ENCODE measurements around the gene CEP89.

CEP89 gene

GRCh38 chr19:32863841-32864240, 107.9 kb downstream of the CEP89 start:
- Histone ChIP-seq H3K27me3 (ENCODE audit: control insufficient read depth, low read length) (no peaks in the 10 kb centered on the region), H3K79me2 (ENCODE audit: control insufficient read depth, low read length) (no peaks in the 10 kb centered on the region), H3K4me2 (ENCODE audit: low read length) (no peak overlapping the region), H3K27ac (ENCODE audit: low read depth, low read length) (no peak overlapping the region), H3K4me1 (ENCODE audit: control insufficient read depth, low read length) (no peaks in the 10 kb centered on the region), H3K36me3 (ENCODE audit: control insufficient read depth, low read length) (no peaks in the 10 kb centered on the region), H3K9me2 (replicated peaks; ENCODE audit: control insufficient read depth, low read length) (no peaks in the 10 kb centered on the region), H4K20me1 (ENCODE audit: control insufficient read depth, insufficient read depth, low read depth, low read length) (no peaks in the 10 kb centered on the region), H3K4me3 (ENCODE audit: low read length) (no peak overlapping the region), H3F3A (ENCODE audit: control insufficient read depth, insufficient read depth) (no peaks in the 10 kb centered on the region), H3K9me3 (ENCODE audit: control insufficient read depth, insufficient read depth, low read length) (no peaks in the 10 kb centered on the region)
- TF ChIP-seq CTCF (IDR thresholded peaks at IDR 0.05; ENCODE audit: low read depth, low read length, poor library complexity, severe bottlenecking) (no peak), EZH2phosphoT487 (IDR thresholded peaks at IDR 0.05; ENCODE audit: borderline replicate concordance, low read length) (no peak)

- Histone ChIP-seq H3K9me2 (replicated peaks; ENCODE audit: control insufficient read depth, low read length) (no peaks in the 10 kb centered on the region), H4K20me1 (ENCODE audit: control insufficient read depth, insufficient read depth, low read depth, low read length) (no peaks in the 10 kb centered on the region), H3K4me3 (ENCODE audit: low read length) (no peak overlapping the region), H3K4me1 (ENCODE audit: control insufficient read depth, low read length) (no peaks in the 10 kb centered on the region), H3K27ac (ENCODE audit: low read depth, low read length) (no peak overlapping the region), H3F3A (ENCODE audit: control insufficient read depth, insufficient read depth) (no peaks in the 10 kb centered on the region), H3K4me2 (ENCODE audit: low read length) (no peak overlapping the region), H3K36me3 (ENCODE audit: control insufficient read depth, low read length) (no peaks in the 10 kb centered on the region), H3K9me3 (ENCODE audit: control insufficient read depth, insufficient read depth, low read length) (no peaks in the 10 kb centered on the region), H3K79me2 (ENCODE audit: control insufficient read depth, low read length) (no peaks in the 10 kb centered on the region), H3K27me3 (ENCODE audit: control insufficient read depth, low read length) (no peaks in the 10 kb centered on the region)
- TF ChIP-seq CTCF (IDR thresholded peaks at IDR 0.05; ENCODE audit: low read depth, low read length, poor library complexity, severe bottlenecking) = no peak
- TF ChIP-seq EZH2phosphoT487 (IDR thresholded peaks at IDR 0.05; ENCODE audit: borderline replicate concordance, low read length) = no peak
These were observed 108.5 kb downstream of the CEP89 start for GRCh38 chr19:32863301-32863700.

GRCh38 chr19:32862741-32863140, 109.0 kb downstream of the CEP89 start:
- Histone ChIP-seq H3K4me2 (ENCODE audit: low read length) (no peak overlapping the region), H3K27me3 (ENCODE audit: control insufficient read depth, low read length) (no peaks in the 10 kb centered on the region), H3F3A (ENCODE audit: control insufficient read depth, insufficient read depth) (no peaks in the 10 kb centered on the region), H3K4me1 (ENCODE audit: control insufficient read depth, low read length) (no peaks in the 10 kb centered on the region), H3K4me3 (ENCODE audit: low read length) (no peak overlapping the region), H3K9me2 (replicated peaks; ENCODE audit: control insufficient read depth, low read length) (no peaks in the 10 kb centered on the region), H3K9me3 (ENCODE audit: control insufficient read depth, insufficient read depth, low read length) (no peaks in the 10 kb centered on the region), H3K27ac (ENCODE audit: low read depth, low read length) (no peak overlapping the region), H3K79me2 (ENCODE audit: control insufficient read depth, low read length) (no peaks in the 10 kb centered on the region), H4K20me1 (ENCODE audit: control insufficient read depth, insufficient read depth, low read depth, low read length) (no peaks in the 10 kb centered on the region), H3K36me3 (ENCODE audit: control insufficient read depth, low read length) (no peaks in the 10 kb centered on the region)
- no peak for TF ChIP-seq EZH2phosphoT487 (IDR thresholded peaks at IDR 0.05; ENCODE audit: borderline replicate concordance, low read length)

GRCh38 chr19:32862173-32862572, 109.6 kb downstream of the CEP89 start:
- Histone ChIP-seq H3K4me2 (ENCODE audit: low read length) (no peak overlapping the region), H3F3A (ENCODE audit: control insufficient read depth, insufficient read depth) (no peaks in the 10 kb centered on the region), H3K9me3 (ENCODE audit: control insufficient read depth, insufficient read depth, low read length) (no peaks in the 10 kb centered on the region), H4K20me1 (ENCODE audit: control insufficient read depth, insufficient read depth, low read depth, low read length) (no peaks in the 10 kb centered on the region), H3K36me3 (ENCODE audit: control insufficient read depth, low read length) (no peaks in the 10 kb centered on the region), H3K4me3 (ENCODE audit: low read length) (no peak overlapping the region), H3K27me3 (ENCODE audit: control insufficient read depth, low read length) (no peaks in the 10 kb centered on the region), H3K79me2 (ENCODE audit: control insufficient read depth, low read length) (no peaks in the 10 kb centered on the region), H3K4me1 (ENCODE audit: control insufficient read depth, low read length) (no peaks in the 10 kb centered on the region), H3K9me2 (replicated peaks; ENCODE audit: control insufficient read depth, low read length) (no peaks in the 10 kb centered on the region), H3K27ac (ENCODE audit: low read depth, low read length) (no peak overlapping the region)
- TF ChIP-seq CTCF (IDR thresholded peaks at IDR 0.05; ENCODE audit: low read depth, low read length, poor library complexity, severe bottlenecking) = no peak
- no peak for TF ChIP-seq EZH2phosphoT487 (IDR thresholded peaks at IDR 0.05; ENCODE audit: borderline replicate concordance, low read length)

Measured in DOHH2 (cell line).